HepG2 (cell line): ENCODE results near the gene VRK3. TPM values are rescaled to one million over a fixed set of nuclear protein-coding genes. Genes with fewer than 3 reads are reported as not detected.

Experiments used
- AHR ChIP-seq: IDR thresholded peaks from 2 replicates; pipeline ENCODE4 v1.6.1; 2018; ENCODE audit warnings: missing genetic modification reagents, missing compliant biosample characterization
- ARNTL ChIP-seq: sonication (generic); formaldehyde crosslinking; IDR thresholded peaks from 2 replicates; pipeline ENCODE4 v1.4.0; 2020; ENCODE audit warnings: mild to moderate bottlenecking, missing genetic modification reagents
- ATF7-NPFF ChIP-seq: sonication (generic); formaldehyde crosslinking; IDR thresholded peaks from 2 replicates; pipeline ENCODE4 v1.8.1; 2023; ENCODE audit warnings: mild to moderate bottlenecking, low read depth, missing genetic modification reagents, moderate library complexity
- CBX1 ChIP-seq: IDR thresholded peaks from one replicate; pipeline ENCODE4 v1.6.1; 2016; ENCODE audit warnings: antibody characterized with exemption, low read depth
- DNMT3B ChIP-seq: conservative IDR thresholded peaks from 2 replicates; pipeline ENCODE4 v1.6.1; 2016; ENCODE audit warnings: missing biosample characterization, control low read depth
- ETS1 ChIP-seq: sonication (generic); formaldehyde crosslinking; IDR thresholded peaks from 2 replicates; pipeline ENCODE4 v1.4.0; 2020; ENCODE audit warnings: missing genetic modification reagents
- FOXJ3 ChIP-seq: sonication (generic); formaldehyde crosslinking; IDR thresholded peaks from 2 replicates; pipeline ENCODE4 v1.4.0; 2020; ENCODE audit warnings: missing genetic modification reagents, mild to moderate bottlenecking, borderline replicate concordance
- GLI4 ChIP-seq: sonication (generic); formaldehyde crosslinking; IDR thresholded peaks from 2 replicates; pipeline ENCODE4 v1.5.1; 2020; ENCODE audit warnings: missing genetic modification reagents, mild to moderate bottlenecking, moderate library complexity, borderline replicate concordance
- MXD4 ChIP-seq: IDR thresholded peaks from 2 replicates; pipeline ENCODE4 v1.6.1; 2016; ENCODE audit warnings: mild to moderate bottlenecking, missing biosample characterization, missing genetic modification reagents
- MXI1 ChIP-seq: IDR thresholded peaks from 3 replicates; pipeline ENCODE4 v1.6.1; 2012; ENCODE audit warnings: low read depth, low read length, inconsistent platforms, borderline replicate concordance
- POLR2AphosphoS5 ChIP-seq: IDR thresholded peaks from 2 replicates; pipeline ENCODE4 v1.6.1; 2012; ENCODE audit warnings: low read depth, low read length
- RAD21 ChIP-seq: fragments of 450-650 bp; formaldehyde crosslinking; IDR thresholded peaks from 2 replicates; pipeline ENCODE4 v1.5.0; 2020; ENCODE audit warnings: mild to moderate bottlenecking
- REL ChIP-seq: sonication (generic); formaldehyde crosslinking; conservative IDR thresholded peaks from 2 replicates; pipeline ENCODE4 v1.8.0; 2022; ENCODE audit warnings: mild to moderate bottlenecking, missing genetic modification reagents, moderate library complexity
- RXRA ChIP-seq: sonication (generic); formaldehyde crosslinking; IDR thresholded peaks from 2 replicates; pipeline ENCODE4 v1.5.1; 2020; ENCODE audit warnings: missing genetic modification reagents
- SALL1 ChIP-seq: sonication (generic); formaldehyde crosslinking; IDR thresholded peaks from 2 replicates; pipeline ENCODE4 v1.8.0; 2022; ENCODE audit warnings: mild to moderate bottlenecking, missing genetic modification reagents
- SIN3B ChIP-seq: fragments of 150-350 bp; IDR thresholded peaks from 2 replicates; pipeline ENCODE4 v1.6.1; 2014; ENCODE audit warnings: low read length
- SMC3 ChIP-seq: IDR thresholded peaks from 2 replicates; pipeline ENCODE4 v1.6.1; 2011; ENCODE audit warnings: low read length, improper control_type of control experiment
- SP140L ChIP-seq: sonication (generic); formaldehyde crosslinking; IDR thresholded peaks from 2 replicates; pipeline ENCODE4 v1.4.0; 2020; ENCODE audit warnings: missing genetic modification reagents, borderline replicate concordance
- SYNCRIP ChIP-seq: fragments of 200-400 bp; formaldehyde crosslinking; IDR thresholded peaks from 2 replicates; pipeline ENCODE4 v1.6.1; 2018; ENCODE audit warnings: mild to moderate bottlenecking, low read depth, low read length; ENCODE audit not compliant: insufficient read depth
- TEAD3 ChIP-seq: optimal IDR thresholded peaks from 2 replicates; pipeline ENCODE3; 2016; ENCODE audit warnings: borderline replicate concordance
- THAP11 ChIP-seq: IDR thresholded peaks from 2 replicates; pipeline ENCODE4 v1.6.1; 2016; ENCODE audit warnings: missing biosample characterization, missing genetic modification reagents
- XRCC5 ChIP-seq: fragments of 200-400 bp; formaldehyde crosslinking; optimal IDR thresholded peaks from 2 replicates; pipeline ENCODE3; 2017; ENCODE audit warnings: mild to moderate bottlenecking, low read length
- ZBTB46 ChIP-seq: sonication (generic); formaldehyde crosslinking; IDR thresholded peaks from 2 replicates; pipeline ENCODE4 v1.4.0; 2020; ENCODE audit warnings: mild to moderate bottlenecking, missing genetic modification reagents, borderline replicate concordance
- ZNF18 ChIP-seq: sonication (generic); formaldehyde crosslinking; IDR thresholded peaks from 2 replicates; pipeline ENCODE4 v1.8.0; 2022; ENCODE audit warnings: mild to moderate bottlenecking, missing genetic modification reagents; ENCODE audit not compliant: insufficient replicate concordance
- ZNF280B ChIP-seq: sonication (generic); formaldehyde crosslinking; IDR thresholded peaks from 2 replicates; pipeline ENCODE4 v1.5.0; 2020; ENCODE audit warnings: missing genetic modification reagents, mild to moderate bottlenecking, borderline replicate concordance
- ZNF501 ChIP-seq: sonication (generic); formaldehyde crosslinking; IDR thresholded peaks from 2 replicates; pipeline ENCODE4 v1.5.1; 2020; ENCODE audit warnings: mild to moderate bottlenecking, moderate library complexity, missing genetic modification reagents
- ZNF773 ChIP-seq: sonication (generic); formaldehyde crosslinking; IDR thresholded peaks from 2 replicates; pipeline ENCODE4 v1.4.0; 2020; ENCODE audit warnings: missing genetic modification reagents, borderline replicate concordance
- polyA plus RNA-seq, 8 experiments: library from polyadenylated mRNA; depleted of rRNA in 3 of 8; stranded (reverse) in 7 of 8; unstranded in 1 of 8; fragments of >200 nt; fragmentation: Illumina TruSeq in 4 of 8; extraction: Trizol in 4 of 8; gene quantifications; 2 replicates each; pipeline versions ENCODE4 v1.2.1 to v1.2.3, GENCODE V29; 2011 to 2016; ENCODE audit warnings: low read depth in 4 of 8, missing spikeins in 1 of 8, mixed read lengths in 1 of 8; ENCODE audit not compliant: insufficient read depth in 1 of 8
- total RNA-seq, 5 experiments: library from RNA; depleted of rRNA; stranded (reverse); fragments of >200 nt; fragmentation: Illumina TruSeq; extraction: Trizol; gene quantifications; 2 replicates each; pipeline ENCODE4 v1.2.3, GENCODE V29; 2016; ENCODE audit warnings: low read depth in 1 of 5

Gene VRK3
- total and polyA plus RNA-seq, 2 of the 13 experiments (the other 11 are each of a cell fraction or from before 2014, with no cell fraction given), result 23.8 to 28.3 TPM

- TF ChIP-seq ZNF280B (CRISPR knock-in tag) (peak; percentile 17; the same call in 1 of the 2 replicates), SMC3 (peak; percentile 89), SYNCRIP (no peak), THAP11 (CRISPR knock-in tag) (peak; percentile 48; the same call in 1 of the 2 replicates), POLR2AphosphoS5 (no peak), ZNF773 (CRISPR knock-in tag) (no peak), GLI4 (CRISPR knock-in tag) (no peak), ETS1 (CRISPR knock-in tag) (no peak), MXD4 (CRISPR knock-in tag) (no peak), RAD21 (peak; percentile 96), FOXJ3 (CRISPR knock-in tag) (no peak), MXI1 (no peak), RXRA (CRISPR knock-in tag) (no peak), CBX1 (no peak), DNMT3B (no peak), SALL1 (CRISPR knock-in tag) (peak; percentile 31; the same call in 1 of the 2 replicates), ZNF501 (peak; percentile 76), ATF7-NPFF (no peak), SP140L (0 out of 2 replicates have a peak, but pooled peaks have one; percentile 30), ZNF18 (CRISPR knock-in tag) (peak; percentile 40), ARNTL (CRISPR knock-in tag) (0 out of 2 replicates have a peak, but pooled peaks have one; percentile 30), SIN3B (no peak), TEAD3 (CRISPR knock-in tag) (no peak), XRCC5 (peak; percentile 41), AHR (CRISPR knock-in tag) (no peak), ZBTB46 (CRISPR knock-in tag) (no peak), REL (CRISPR knock-in tag) (no peak)
These were observed 87.3 kb downstream of the VRK3 start (continued) for GRCh38 chr19:49937750-49938381.
